ENCODE measurements around the gene LTA4H. TPM values are rescaled to one million over a fixed set of nuclear protein-coding genes. Genes with fewer than 3 reads are reported as not detected.

LTA4H gene
- total RNA-seq, 1 donor from 2014 or later, result 266 TPM

DNA sequence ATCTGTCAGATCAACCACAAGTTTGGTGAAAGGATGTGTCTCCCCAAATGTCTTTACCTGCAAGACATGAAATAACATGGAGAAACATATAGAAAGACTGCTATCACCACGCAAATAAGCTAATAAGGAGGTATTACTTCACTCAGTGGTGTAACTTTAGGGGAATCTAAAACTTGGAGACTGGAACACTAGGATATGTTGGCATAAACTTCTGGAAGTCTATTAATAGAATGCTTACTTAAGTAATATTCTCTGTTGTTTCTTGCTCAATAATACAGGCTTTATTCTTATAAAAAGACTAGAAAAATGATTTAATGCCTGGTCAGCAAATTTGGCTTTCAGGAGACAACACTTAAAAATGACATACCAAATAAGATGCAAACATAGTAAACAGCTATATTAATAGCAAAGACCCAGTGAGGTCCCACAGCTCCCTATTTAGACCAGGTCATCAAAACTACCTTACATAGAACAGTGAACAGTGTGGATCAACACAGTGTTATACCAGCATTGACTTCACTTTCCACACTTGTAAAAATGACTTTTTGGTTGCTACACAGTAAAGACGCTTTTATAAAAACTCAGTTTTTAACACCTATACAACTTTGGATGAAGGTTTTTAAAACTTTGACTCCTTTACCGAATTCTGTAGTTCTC, 20.3 kb downstream of the LTA4H start:
- Mint-ChIP-seq H3K9me3 (no peaks in the 10 kb centered on the region), H3K4me1 (no peaks in the 10 kb centered on the region), H3K36me3 (peaks cover 17% of the 10 kb centered on the region), H3K4me3 (no peak overlapping the region), H3K27ac (no peak overlapping the region), H3K27me3 (ENCODE audit: insufficient read depth, low read depth) (no peaks in the 10 kb centered on the region)
- TF ChIP-seq EZH2 (IDR thresholded peaks at IDR 0.05), result no peak
- no peak for TF ChIP-seq EZH2phosphoT487 (IDR thresholded peaks at IDR 0.05)
- TF ChIP-seq, protein P1, sequence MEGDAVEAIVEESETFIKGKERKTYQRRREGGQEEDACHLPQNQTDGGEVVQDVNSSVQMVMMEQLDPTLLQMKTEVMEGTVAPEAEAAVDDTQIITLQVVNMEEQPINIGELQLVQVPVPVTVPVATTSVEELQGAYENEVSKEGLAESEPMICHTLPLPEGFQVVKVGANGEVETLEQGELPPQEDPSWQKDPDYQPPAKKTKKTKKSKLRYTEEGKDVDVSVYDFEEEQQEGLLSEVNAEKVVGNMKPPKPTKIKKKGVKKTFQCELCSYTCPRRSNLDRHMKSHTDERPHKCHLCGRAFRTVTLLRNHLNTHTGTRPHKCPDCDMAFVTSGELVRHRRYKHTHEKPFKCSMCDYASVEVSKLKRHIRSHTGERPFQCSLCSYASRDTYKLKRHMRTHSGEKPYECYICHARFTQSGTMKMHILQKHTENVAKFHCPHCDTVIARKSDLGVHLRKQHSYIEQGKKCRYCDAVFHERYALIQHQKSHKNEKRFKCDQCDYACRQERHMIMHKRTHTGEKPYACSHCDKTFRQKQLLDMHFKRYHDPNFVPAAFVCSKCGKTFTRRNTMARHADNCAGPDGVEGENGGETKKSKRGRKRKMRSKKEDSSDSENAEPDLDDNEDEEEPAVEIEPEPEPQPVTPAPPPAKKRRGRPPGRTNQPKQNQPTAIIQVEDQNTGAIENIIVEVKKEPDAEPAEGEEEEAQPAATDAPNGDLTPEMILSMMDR (IDR thresholded peaks at IDR 0.05), result no peak
- H3F3A ChIP-seq (ENCODE audit: low read depth), result no peaks in the 10 kb centered on the region
- H4K20me1 ChIP-seq (ENCODE audit: low read depth), result no peaks in the 10 kb centered on the region
- no peaks in the 10 kb centered on the region for H3K79me2 ChIP-seq (ENCODE audit: low read depth)
- H3K27ac ChIP-seq, result no peak overlapping the region
- H3K4me3 ChIP-seq, result no peak overlapping the region
- DNase-seq (ENCODE audit: low spot score), result no peak
- H2AFZ ChIP-seq (replicated peaks), result no peak overlapping the region
- no peaks in the 10 kb centered on the region for H3K4me1 ChIP-seq
- no peak overlapping the region for H3K4me2 ChIP-seq
- H3K9me3 ChIP-seq (ENCODE audit: low read depth), result no peaks in the 10 kb centered on the region
- H3K36me3 ChIP-seq, result peaks cover 38% of the 10 kb centered on the region
- no peaks in the 10 kb centered on the region for H3K27me3 ChIP-seq
- no peak overlapping the region for H3K9ac ChIP-seq

DNA sequence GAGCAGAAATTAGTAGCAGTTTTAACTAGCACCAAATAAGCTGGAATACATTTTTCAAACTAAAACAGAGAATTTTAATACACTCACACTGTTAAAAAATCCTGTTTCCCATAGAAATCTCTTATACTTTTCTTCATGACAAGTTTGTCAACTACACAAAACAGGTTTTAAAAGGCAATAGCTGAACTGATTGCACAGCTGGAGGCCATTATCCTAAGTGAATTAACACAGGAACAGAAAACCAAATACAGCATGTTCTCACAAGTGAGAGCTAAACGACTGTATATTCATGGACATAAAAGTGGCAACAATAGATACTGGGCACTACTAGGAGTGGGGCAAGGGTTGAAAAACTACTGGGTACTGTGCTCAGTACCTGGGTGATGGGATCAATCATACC, 27.7 kb downstream of the LTA4H start:
- TF ChIP-seq, protein P1 (IDR thresholded peaks at IDR 0.05), result no peak
- no peak for TF ChIP-seq EZH2phosphoT487 (IDR thresholded peaks at IDR 0.05)
- TF ChIP-seq EZH2 (IDR thresholded peaks at IDR 0.05), result no peak
- Histone ChIP-seq H3K4me3 (no peak overlapping the region), H3K27ac (no peak overlapping the region), H3K9me3 (ENCODE audit: low read depth) (no peaks in the 10 kb centered on the region), H2AFZ (replicated peaks) (no peak overlapping the region), H3K9ac (no peak overlapping the region), H3F3A (ENCODE audit: low read depth) (no peaks in the 10 kb centered on the region), H3K4me1 (no peaks in the 10 kb centered on the region), H4K20me1 (ENCODE audit: low read depth) (no peaks in the 10 kb centered on the region), H3K4me2 (no peak overlapping the region), H3K27me3 (no peaks in the 10 kb centered on the region), H3K79me2 (ENCODE audit: low read depth) (no peaks in the 10 kb centered on the region), H3K36me3 (peaks cover 10% of the 10 kb centered on the region)
- Mint-ChIP-seq H3K9me3 (no peaks in the 10 kb centered on the region), H3K4me3 (no peak overlapping the region), H3K27ac (no peak overlapping the region), H3K36me3 (peaks cover 30% of the 10 kb centered on the region), H3K27me3 (ENCODE audit: insufficient read depth, low read depth) (no peaks in the 10 kb centered on the region), H3K4me1 (no peaks in the 10 kb centered on the region)
- DNase-seq (ENCODE audit: low spot score), result no peak

DNA sequence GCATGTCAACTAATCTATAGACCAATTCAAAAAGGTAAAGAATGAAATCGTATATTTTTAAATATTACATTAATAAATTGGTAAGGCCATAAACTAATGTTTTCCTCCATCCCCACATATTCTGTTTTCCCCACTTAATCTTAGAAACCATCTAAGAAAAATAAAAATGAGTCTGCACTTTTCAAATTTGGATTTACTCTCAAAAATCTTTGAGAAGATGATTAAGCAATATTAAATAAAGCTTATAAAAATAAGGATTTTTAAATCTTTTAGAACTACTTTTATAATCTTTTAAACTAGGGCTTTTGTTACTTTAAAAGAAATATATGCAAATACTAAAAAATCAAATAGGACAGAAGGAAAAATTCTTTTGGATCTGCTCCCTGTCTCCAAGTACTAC, 28.7 kb downstream of the LTA4H start:
- no peak for DNase-seq (ENCODE audit: low spot score)
- Histone ChIP-seq H3K36me3 (peaks cover 18% of the 10 kb centered on the region), H3K4me1 (no peaks in the 10 kb centered on the region), H3K4me3 (no peak overlapping the region), H3K27me3 (no peaks in the 10 kb centered on the region), H3K79me2 (ENCODE audit: low read depth) (no peaks in the 10 kb centered on the region), H3F3A (ENCODE audit: low read depth) (no peaks in the 10 kb centered on the region), H3K9ac (no peak overlapping the region), H2AFZ (replicated peaks) (no peak overlapping the region), H4K20me1 (ENCODE audit: low read depth) (no peaks in the 10 kb centered on the region), H3K27ac (no peak overlapping the region), H3K4me2 (no peak overlapping the region), H3K9me3 (ENCODE audit: low read depth) (no peaks in the 10 kb centered on the region)
- Mint-ChIP-seq H3K27ac (no peak overlapping the region), H3K4me1 (no peaks in the 10 kb centered on the region), H3K9me3 (no peaks in the 10 kb centered on the region), H3K36me3 (peaks cover 28% of the 10 kb centered on the region), H3K27me3 (ENCODE audit: insufficient read depth, low read depth) (no peaks in the 10 kb centered on the region), H3K4me3 (no peak overlapping the region)
- TF ChIP-seq, protein P1 (IDR thresholded peaks at IDR 0.05), result no peak
- TF ChIP-seq EZH2 (IDR thresholded peaks at IDR 0.05), result no peak
- no peak for TF ChIP-seq EZH2phosphoT487 (IDR thresholded peaks at IDR 0.05)
